ENCODE data around the gene POLR2B. TPM values are rescaled to one million over a fixed set of nuclear protein-coding genes. Genes with fewer than 3 reads are reported as not detected.
"Not testable (repeated sequence)": the region's sequence is repeated elsewhere in the genome, so short reads cannot be mapped to it uniquely, and the experiment has no call there.

The POLR2B gene
- total RNA-seq, 4 donors from 2014 or later, result 39.8 to 74.8 (median 53.4) TPM

DNA sequence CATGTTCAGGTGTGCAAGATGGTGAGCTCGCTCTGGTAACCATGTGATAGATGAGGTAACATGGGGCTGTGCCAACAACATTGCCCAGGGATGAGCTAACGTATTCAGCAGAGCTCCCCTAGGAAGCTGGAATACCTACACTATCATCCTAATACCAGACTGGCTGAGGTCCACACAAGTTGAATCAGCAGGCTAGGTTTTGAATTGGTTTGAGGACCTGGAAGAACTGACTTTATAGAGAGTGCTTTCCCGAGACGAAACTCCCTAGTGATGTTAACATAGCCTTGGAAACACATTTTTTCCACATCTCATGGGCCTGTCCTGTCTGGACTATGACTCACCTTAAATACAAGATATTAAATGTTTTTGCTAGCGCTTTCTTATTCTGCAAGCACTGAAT, 74.8 kb downstream of the POLR2B start:
- H3K9me3 ChIP-seq, result no peaks in the 10 kb centered on the region
- no peaks in the 10 kb centered on the region for H3K36me3 ChIP-seq
- no peaks in the 10 kb centered on the region for H3K27me3 ChIP-seq
- no peak overlapping the region for H3K4me3 ChIP-seq
- intact Hi-C loops (cut with DNase I; ENCODE audit: low total_unique reads) (no loop called here), in situ Hi-C loops (cut with MboI; ENCODE audit: low pct_ligation_motif_present in 1 of 4, low pct_unique_long_range_greater_than_20kb in 1 of 4, low sequenced_read_pairs in 3 of 4) (no loop called here)
- peak overlapping the region in 2 of 4 donors; percentile 3 to 8 for H3K27ac ChIP-seq
- WGBS, 2 donors (ENCODE audit: low coverage in 1 of 2), result 73 to 76% methylated on average over 3 to 5 of the region's 5 CpGs
- DNase-seq, result no peak
- TF ChIP-seq EP300 (IDR thresholded peaks at IDR 0.05; ENCODE audit: low read depth) (no peak), POLR2A (IDR thresholded peaks at IDR 0.05) (no peak), POLR2AphosphoS5 (IDR thresholded peaks at IDR 0.05) (no peak)
- TF ChIP-seq, protein P1, sequence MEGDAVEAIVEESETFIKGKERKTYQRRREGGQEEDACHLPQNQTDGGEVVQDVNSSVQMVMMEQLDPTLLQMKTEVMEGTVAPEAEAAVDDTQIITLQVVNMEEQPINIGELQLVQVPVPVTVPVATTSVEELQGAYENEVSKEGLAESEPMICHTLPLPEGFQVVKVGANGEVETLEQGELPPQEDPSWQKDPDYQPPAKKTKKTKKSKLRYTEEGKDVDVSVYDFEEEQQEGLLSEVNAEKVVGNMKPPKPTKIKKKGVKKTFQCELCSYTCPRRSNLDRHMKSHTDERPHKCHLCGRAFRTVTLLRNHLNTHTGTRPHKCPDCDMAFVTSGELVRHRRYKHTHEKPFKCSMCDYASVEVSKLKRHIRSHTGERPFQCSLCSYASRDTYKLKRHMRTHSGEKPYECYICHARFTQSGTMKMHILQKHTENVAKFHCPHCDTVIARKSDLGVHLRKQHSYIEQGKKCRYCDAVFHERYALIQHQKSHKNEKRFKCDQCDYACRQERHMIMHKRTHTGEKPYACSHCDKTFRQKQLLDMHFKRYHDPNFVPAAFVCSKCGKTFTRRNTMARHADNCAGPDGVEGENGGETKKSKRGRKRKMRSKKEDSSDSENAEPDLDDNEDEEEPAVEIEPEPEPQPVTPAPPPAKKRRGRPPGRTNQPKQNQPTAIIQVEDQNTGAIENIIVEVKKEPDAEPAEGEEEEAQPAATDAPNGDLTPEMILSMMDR (IDR thresholded peaks at IDR 0.05), result no peak
- peaks cover 3 to 26% (median 7%) of the 10 kb centered on the region in 4 donors for H3K4me1 ChIP-seq

DNA sequence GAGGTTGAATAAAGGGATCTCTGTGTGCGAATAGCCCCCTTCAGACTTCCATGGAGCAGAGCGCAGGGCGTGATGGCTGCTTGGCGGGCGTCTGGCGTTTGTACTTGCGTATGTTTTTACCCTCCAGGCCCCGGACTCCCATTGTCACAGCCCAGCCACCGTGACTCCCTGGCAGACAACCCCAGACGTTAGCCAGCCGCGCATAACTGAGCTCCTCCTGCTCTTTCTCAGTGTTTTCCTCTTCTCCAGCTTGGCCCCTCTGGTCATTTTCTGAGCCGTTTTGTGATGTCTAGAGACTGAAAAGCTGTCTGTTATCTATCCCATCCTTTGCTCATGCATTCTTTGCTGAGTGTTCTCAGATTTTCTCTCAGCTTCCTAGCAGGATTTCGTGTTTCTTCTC, 77.2 kb downstream of the POLR2B start:
- H3K9me3 ChIP-seq, result no peaks in the 10 kb centered on the region
- in situ Hi-C loops (cut with MboI; ENCODE audit: low pct_ligation_motif_present in 1 of 4, low pct_unique_long_range_greater_than_20kb in 1 of 4, low sequenced_read_pairs in 3 of 4) (no loop called here), intact Hi-C loops (cut with DNase I; ENCODE audit: low total_unique reads) (no loop called here)
- WGBS, 2 donors (ENCODE audit: low coverage in 1 of 2), result 45 to 67% methylated on average over 3 to 14 of the region's 14 CpGs
- H3K27ac ChIP-seq, result peak overlapping the region; percentile 12 to 66 (median 46)
- peaks cover 10 to 34% (median 11%) of the 10 kb centered on the region in 4 donors for H3K4me1 ChIP-seq
- peak; percentile 16 for DNase-seq
- TF ChIP-seq POLR2AphosphoS5 (IDR thresholded peaks at IDR 0.05) (peak in 1 of 3 donors; percentile 57), EP300 (IDR thresholded peaks at IDR 0.05; ENCODE audit: low read depth) (no peak)
- H3K36me3 ChIP-seq, result no peaks in the 10 kb centered on the region
- no peaks in the 10 kb centered on the region for H3K27me3 ChIP-seq
- no peak overlapping the region for H3K4me3 ChIP-seq

DNA sequence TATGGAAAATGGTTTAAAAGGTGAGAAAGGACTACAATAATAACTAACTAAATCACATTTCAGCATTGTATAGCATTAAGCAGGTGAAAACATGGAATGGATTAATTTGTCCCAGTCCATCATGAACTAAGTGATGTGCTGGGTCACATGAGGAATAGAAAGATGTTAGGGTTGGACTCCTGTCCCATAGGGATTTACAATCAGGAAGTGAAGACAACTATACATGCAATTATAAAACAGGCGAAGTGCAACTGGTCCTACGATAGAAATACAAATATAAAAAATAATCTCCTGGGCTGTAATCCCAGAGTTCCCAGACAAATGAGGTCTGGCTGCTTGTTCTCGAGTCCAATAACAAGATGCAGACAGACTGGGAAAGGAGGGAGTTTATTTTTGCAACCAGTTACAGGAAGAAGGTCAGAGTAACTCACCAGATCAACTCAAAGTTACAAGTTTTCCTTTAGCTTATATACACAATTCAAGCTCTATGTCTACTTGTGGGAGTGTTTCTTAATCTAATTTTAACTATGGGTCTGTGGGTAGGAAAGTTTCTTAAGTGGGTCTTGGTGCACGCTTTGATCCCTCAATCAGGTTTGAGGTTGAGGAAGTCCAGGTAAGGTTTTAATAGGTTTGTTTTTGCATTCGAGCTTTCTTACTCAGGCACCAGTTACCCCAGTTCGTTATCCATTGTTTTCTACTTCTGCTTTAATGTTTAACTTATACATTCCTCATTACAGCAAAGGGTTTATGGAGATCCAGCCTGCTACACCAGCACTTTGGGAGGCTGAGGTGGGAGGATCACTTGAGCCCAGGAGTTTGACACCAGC, 81.4 kb downstream of the POLR2B start:
- peak overlapping the region; percentile 62 to 69 (median 65) for H3K27ac ChIP-seq
- intact Hi-C loops (cut with DNase I; ENCODE audit: low total_unique reads), result no loop called here
- peaks cover 14 to 64% (median 21%) of the 10 kb centered on the region in 4 donors for H3K4me1 ChIP-seq
- in situ Hi-C loops (cut with MboI; ENCODE audit: low pct_ligation_motif_present in 1 of 4, low pct_unique_long_range_greater_than_20kb in 1 of 4, low sequenced_read_pairs in 3 of 4), result no loop called here
- no peak overlapping the region for H3K4me3 ChIP-seq
- WGBS, 2 donors (ENCODE audit: low coverage in 1 of 2), result 17 to 23% methylated on average over 6 of the region's 6 CpGs
- no peak for DNase-seq
- TF ChIP-seq EP300 (IDR thresholded peaks at IDR 0.05; ENCODE audit: low read depth) (no peak), POLR2A (IDR thresholded peaks at IDR 0.05) (no peak), POLR2AphosphoS5 (IDR thresholded peaks at IDR 0.05) (no peak)
- TF ChIP-seq, protein P1 (IDR thresholded peaks at IDR 0.05), result no peak
- H3K36me3 ChIP-seq, result no peaks in the 10 kb centered on the region
- H3K9me3 ChIP-seq, result no peaks in the 10 kb centered on the region
- H3K27me3 ChIP-seq, result no peaks in the 10 kb centered on the region

DNA sequence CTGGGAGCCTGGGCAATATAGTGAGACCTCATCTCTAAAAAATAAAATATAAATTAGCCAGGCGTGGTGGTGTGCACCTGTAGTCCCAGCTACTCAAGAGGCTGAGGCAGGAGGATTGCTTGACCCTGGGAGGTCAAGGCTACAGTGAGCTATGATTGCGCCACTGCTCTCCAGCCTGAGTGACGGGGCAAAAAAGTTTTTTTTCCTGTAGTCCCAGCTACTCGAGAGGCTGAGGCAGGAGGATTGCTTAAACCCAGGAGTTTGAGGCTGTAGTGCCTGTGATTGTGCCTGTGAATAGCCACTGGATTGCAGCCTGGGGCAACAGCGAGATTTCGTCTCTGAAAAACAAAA, 82.0 kb downstream of the POLR2B start:
- H3K4me3 ChIP-seq; intact Hi-C loops (cut with DNase I; ENCODE audit: low total_unique reads); H3K36me3 ChIP-seq; H3K27me3 ChIP-seq; in situ Hi-C loops (cut with MboI; ENCODE audit: low pct_ligation_motif_present in 1 of 4, low pct_unique_long_range_greater_than_20kb in 1 of 4, low sequenced_read_pairs in 3 of 4); H3K9me3 ChIP-seq: not testable (repeated sequence)
- 78% methylated on average over 6 of the region's 6 CpGs; no CpG with 5 or more reads in 1 of the 2 donors for WGBS, 2 donors (ENCODE audit: low coverage in 1 of 2)
- Histone ChIP-seq H3K27ac (peak overlapping the region; percentile 62 to 69 (median 65)), H3K4me1 (peaks cover 14 to 65% (median 24%) of the 10 kb centered on the region in 4 donors)
- DNase-seq, result peak; percentile 16

GRCh38 chr4:57061395-57061794, 82.7 kb downstream of the POLR2B start:
- Histone ChIP-seq H3K9me3 (no peaks in the 10 kb centered on the region), H3K4me3 (no peak overlapping the region), H3K27me3 (no peaks in the 10 kb centered on the region), H3K27ac (peak overlapping the region in 3 of 4 donors; percentile 34 to 41 (median 36)), H3K4me1 (peaks cover 14 to 64% (median 24%) of the 10 kb centered on the region in 4 donors), H3K36me3 (no peaks in the 10 kb centered on the region)
- intact Hi-C loops (cut with DNase I; ENCODE audit: low total_unique reads) (no loop called here), in situ Hi-C loops (cut with MboI; ENCODE audit: low pct_ligation_motif_present in 1 of 4, low pct_unique_long_range_greater_than_20kb in 1 of 4, low sequenced_read_pairs in 3 of 4) (no loop called here)
- 61 to 69% methylated on average over 5 of the region's 5 CpGs for WGBS, 2 donors (ENCODE audit: low coverage in 1 of 2)
- DNase-seq, result no peak
- TF ChIP-seq EP300 (IDR thresholded peaks at IDR 0.05; ENCODE audit: low read depth), result no peak
- TF ChIP-seq POLR2A (IDR thresholded peaks at IDR 0.05), result no peak
- no peak for TF ChIP-seq POLR2AphosphoS5 (IDR thresholded peaks at IDR 0.05)
- TF ChIP-seq, protein P1 (IDR thresholded peaks at IDR 0.05), result no peak

Measured in transverse colon (tissue), 4 donors.